CD4-positive, alpha-beta T cell treated with Interleukin-4 for 4 hours (primary cell): ENCODE results near the gene HDLBP.

Source experiments
- DNase-seq: peaks from one replicate; pipeline ENCODE4 v3.0.0-alpha.2; 2020

The HDLBP gene

GRCh38 chr2:241188361-241189092 is 126.9 kb downstream of the HDLBP start, which contains the start of gene ANO7:
Gene ANO7, plus strand, starts transcription at chr2:241188677. Its CDS starts 1,387 bp downstream, at chr2:241190064.
- DNase-seq, result no peak

- no peak for DNase-seq
Measured at GRCh38 chr2:241187918-241188234, 127.6 kb downstream of the HDLBP start.

- no peak for DNase-seq
Measured at GRCh38 chr2:241187101-241187917, 128.2 kb downstream of the HDLBP start.

- DNase-seq, result no peak
Measured at GRCh38 chr2:241185961-241186360, 129.5 kb downstream of the HDLBP start.

GRCh38 chr2:241184901-241185300 is 130.6 kb downstream of the HDLBP start:
- no peak for DNase-seq

- DNase-seq, result no peak
Measured at GRCh38 chr2:241183221-241183620, 132.3 kb downstream of the HDLBP start.

- DNase-seq, result no peak
Measured at GRCh38 chr2:241182531-241183133, 132.8 kb downstream of the HDLBP start.

GRCh38 chr2:241182126-241182525 is 133.3 kb downstream of the HDLBP start:
- DNase-seq, result no peak

GRCh38 chr2:241180495-241180894 is 135.0 kb downstream of the HDLBP start:
- DNase-seq, result no peak

GRCh38 chr2:241179899-241180298 is 135.6 kb downstream of the HDLBP start:
- DNase-seq, result no peak

- no peak for DNase-seq
Measured at GRCh38 chr2:241178961-241179360, 136.5 kb downstream of the HDLBP start.

- DNase-seq, result no peak
Measured at GRCh38 chr2:241177526-241178334, 137.7 kb downstream of the HDLBP start.
